HuH-7 (cell line): ENCODE measurements around the gene PAWR.
"Not testable (repeated sequence)": the region's sequence is repeated elsewhere in the genome, so short reads cannot be mapped to it uniquely, and the experiment has no call there.

Experiments
- DNase-seq: peaks from one replicate; pipeline ENCODE4 v3.0.0; 2011; ENCODE audit warnings: low spot score

The PAWR gene

DNA sequence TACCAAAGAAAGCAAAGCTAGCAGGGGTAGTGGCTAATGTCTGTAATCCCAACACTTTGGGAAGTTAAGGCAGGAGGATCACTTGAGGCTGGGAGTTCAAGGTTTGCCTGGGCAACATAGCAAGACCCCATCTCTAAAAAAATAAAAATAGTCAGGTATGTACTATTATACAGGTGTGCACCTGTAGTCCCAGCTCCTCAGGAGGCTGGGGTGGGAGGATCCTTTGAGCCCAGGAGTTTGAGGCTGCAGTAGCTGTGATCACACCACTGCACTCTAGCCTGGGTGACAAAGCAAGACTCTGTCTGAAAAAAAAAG is 142.2 kb downstream of the PAWR start:
- no peak for DNase-seq

DNA sequence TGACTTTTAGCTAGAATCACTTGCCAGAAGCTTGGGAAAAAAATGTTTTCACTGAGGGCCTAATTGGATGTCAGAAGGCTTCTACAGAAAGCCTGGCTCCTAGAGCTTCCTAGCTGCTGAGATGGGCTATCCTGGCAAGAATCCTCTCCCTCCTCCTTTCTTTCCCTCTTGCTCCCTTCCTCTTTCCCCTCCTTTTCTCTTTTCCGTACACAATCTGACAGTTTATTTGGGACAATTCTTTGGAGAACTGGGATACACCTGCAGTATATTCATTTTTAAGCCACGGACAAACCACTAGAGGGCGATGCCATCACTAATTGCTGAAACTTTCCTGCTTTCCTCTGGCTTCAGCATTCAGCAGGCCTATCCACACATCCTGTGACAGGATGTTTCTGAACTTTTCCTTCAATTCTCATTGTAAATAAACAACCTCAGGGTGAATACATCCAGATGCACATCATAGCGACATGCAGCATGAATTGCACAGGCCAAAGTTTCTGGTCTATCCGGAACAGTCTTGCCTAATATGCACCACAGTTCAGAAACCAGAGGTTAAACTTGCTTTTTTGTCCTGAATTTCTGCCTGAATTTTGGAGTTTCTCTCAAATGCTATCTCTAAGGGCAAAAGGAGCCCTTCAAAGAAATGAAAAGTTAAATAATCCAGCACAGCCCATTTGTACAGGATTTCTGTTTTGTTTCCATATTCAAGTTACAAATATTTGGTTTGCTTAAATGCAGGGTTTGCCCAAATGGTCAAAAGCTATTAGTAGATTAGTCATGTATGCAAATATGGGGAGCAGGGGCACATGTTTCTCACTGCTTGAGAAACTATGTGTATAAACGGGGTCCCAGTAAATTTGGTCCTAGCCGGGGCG is 142.8 kb downstream of the PAWR start:
- peak; percentile 64 for DNase-seq

DNA sequence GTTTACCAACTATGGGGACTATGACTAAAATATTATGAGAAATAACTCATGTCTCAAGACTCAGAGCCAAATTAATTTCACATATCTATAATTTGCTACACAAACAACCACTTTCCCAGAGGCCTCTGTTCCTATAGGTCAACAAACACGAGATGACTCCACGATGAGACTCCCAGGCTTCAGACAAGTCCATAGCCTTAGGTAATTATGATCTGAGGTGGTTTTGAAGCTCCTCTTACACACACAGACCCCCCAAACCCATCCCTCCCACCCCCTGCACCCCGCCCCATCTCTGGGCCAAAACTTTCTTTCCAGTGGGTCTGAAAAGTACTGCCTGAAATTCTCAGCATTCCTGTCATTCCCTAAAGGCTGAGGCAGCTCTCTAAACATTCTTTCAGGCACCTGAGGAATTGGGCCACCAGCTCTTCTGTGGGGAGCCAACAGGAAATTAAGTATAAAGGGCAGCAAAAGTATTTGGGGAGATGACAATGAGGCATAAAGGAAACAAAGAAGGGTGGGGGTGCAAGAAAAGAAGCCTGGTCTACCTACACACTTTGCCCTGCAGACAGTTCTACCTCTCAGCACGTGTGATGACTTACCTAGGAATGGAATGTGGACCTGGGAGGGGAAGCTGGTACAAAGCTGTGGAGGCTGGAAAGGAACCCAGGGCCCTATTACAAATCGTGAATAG is 143.6 kb downstream of the PAWR start:
- no peak for DNase-seq

DNA sequence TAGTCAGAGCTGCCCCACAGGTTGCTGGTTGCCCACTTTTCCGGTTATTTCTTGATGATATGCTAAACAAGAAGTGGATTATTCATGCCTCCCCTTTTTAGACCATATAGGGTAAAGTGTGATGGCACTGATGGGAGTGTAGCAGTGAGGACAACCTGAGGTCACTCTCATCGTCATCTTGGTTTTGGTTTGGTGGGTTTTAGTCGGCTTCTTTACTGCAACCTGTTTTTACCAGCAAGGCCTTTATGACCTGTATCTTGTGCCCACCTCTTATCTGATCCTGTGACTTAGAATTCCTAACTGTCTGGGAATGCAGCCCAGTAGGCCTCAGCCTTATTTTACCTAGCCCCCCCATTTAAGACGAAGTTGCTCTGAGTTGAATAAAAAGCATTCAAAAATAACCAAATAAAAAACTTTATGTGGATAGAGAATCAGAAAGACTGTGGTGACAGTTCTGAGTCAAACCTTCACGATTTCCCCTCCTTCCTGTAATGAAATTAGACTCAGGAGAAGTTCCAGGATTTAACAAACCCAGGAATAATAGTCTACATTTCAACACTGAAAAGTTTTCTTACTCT is 144.2 kb downstream of the PAWR start:
- no peak for DNase-seq

DNA sequence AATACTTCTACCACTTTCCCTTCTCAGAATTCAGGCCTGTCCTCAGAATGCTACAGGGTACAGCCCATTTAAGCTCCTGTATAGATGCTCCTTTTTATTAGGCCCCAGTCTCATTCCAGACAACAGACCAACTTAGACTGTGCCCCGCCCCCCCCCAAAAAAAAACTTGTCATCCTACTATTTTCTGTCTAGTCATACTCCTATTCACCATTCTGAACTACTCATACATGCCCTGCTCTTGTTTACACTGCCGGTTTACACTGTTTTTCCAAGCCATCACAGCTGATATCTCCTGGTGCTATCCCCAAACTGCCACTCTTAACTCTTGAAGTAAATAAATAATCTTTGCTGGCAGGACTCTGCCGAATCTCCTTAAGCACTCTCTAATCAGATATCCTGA is 146.3 kb downstream of the PAWR start:
- not testable (repeated sequence) for DNase-seq

DNA sequence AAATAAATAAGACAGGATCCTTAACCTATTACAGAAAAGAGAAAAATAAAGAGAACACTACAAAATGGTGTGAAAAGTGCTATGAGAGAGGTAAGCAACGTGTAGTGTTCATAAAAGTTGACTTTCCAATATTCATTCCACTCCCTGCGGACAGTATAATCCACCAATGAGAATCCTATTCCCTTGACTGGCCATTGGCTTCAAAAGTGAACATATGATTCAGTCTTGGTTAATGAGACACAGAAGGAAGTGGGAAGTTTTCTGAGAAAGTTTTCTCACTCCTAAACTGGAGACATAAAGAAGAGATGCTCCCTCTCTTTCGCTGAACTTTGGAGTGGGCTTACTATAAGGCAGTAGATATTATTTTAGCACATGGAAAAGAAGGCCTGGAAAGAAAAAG is 153.1 kb downstream of the PAWR start:
- DNase-seq = no peak

DNA sequence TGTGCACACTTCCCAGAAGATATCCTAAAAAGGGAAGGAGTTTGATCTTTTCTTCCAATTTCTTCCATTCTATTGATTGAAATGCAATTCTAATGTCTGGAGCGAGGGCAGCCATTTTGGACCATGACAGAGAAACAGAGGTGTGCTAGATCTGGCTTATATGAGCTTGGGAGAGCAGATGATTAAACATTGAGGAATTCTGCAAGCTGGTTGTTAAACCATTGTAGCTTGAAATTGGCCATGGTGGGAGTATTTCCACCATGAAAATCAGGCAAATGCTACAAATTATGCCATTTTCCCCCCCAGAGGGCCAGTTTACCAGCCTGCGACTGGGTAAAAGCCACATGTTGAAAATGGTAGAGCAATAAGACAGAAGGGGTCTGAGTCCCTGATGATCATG is 155.0 kb downstream of the PAWR start:
- no peak for DNase-seq
